ENCODE data around the gene ELMO1. TPM values are rescaled to one million over a fixed set of nuclear protein-coding genes. Genes with fewer than 3 reads are reported as not detected.

Gene ELMO1
- total and polyA plus RNA-seq, 10 donors: 26.0 to 494 (median 201) TPM

GRCh38 chr7:36871355-36871738, 577.3 kb downstream of the ELMO1 start:
- Histone ChIP-seq H3K9me3 (no peaks in the 10 kb centered on the region), H3K36me3 (peaks cover 4 to 100% (median 56%) of the 10 kb centered on the region in 6 donors), H3K27me3 (replicated peaks in 1 of 7) (no peaks in the 10 kb centered on the region), H3K4me1 (peaks cover 0 to 6% (median 0%) of the 10 kb centered on the region in 6 donors), H3K4me3 (no peak overlapping the region), H3K27ac (no peak overlapping the region)
- DNase-seq: no peak
- WGBS, 5 donors: 50 to 100% (median 96%) methylated on average over 1 of the region's 1 CpG
- intact Hi-C loops (cut with DNase I; ENCODE audit: low total_unique reads): no loop called here
- TF ChIP-seq POLR2AphosphoS5 (IDR thresholded peaks at IDR 0.05) (no peak), POLR2A (IDR thresholded peaks at IDR 0.05) (no peak), CTCF (IDR thresholded peaks at IDR 0.05 in 8 of 11, conservative IDR thresholded peaks at IDR 0.05 in 3 of 11) (no peak)

GRCh38 chr7:36870625-36871354, 577.9 kb downstream of the ELMO1 start:
- 95 to 98% (median 96%) methylated on average over 1 of the region's 1 CpG for WGBS, 5 donors
- no peak for DNase-seq
- H3K36me3 ChIP-seq: peaks cover 4 to 100% (median 56%) of the 10 kb centered on the region in 6 donors

GRCh38 chr7:36868727-36869411, 579.8 kb downstream of the ELMO1 start:
- no peak for TF ChIP-seq POLR2A (IDR thresholded peaks at IDR 0.05)
- TF ChIP-seq POLR2AphosphoS5 (IDR thresholded peaks at IDR 0.05): no peak
- TF ChIP-seq CTCF (IDR thresholded peaks at IDR 0.05 in 8 of 11, conservative IDR thresholded peaks at IDR 0.05 in 3 of 11): no peak
- Histone ChIP-seq H3K4me1 (peaks cover 0 to 27% (median 11%) of the 10 kb centered on the region in 6 donors), H3K4me3 (no peak overlapping the region), H3K9me3 (no peaks in the 10 kb centered on the region), H3K36me3 (peaks cover 4 to 100% (median 55%) of the 10 kb centered on the region in 6 donors), H3K27ac (no peak overlapping the region), H3K27me3 (replicated peaks in 1 of 7) (no peaks in the 10 kb centered on the region)
- WGBS, 5 donors: 90 to 98% (median 95%) methylated on average over 7 of the region's 7 CpGs
- intact Hi-C loops (cut with DNase I; ENCODE audit: low total_unique reads): no loop called here
- DNase-seq: no peak

More at GRCh38 chr7:36870625-36871354, 577.9 kb downstream of the ELMO1 start:
- Histone ChIP-seq H3K4me3 (no peak overlapping the region), H3K27me3 (replicated peaks in 1 of 7) (no peaks in the 10 kb centered on the region), H3K4me1 (peaks cover 0 to 8% (median 0%) of the 10 kb centered on the region in 6 donors), H3K9me3 (no peaks in the 10 kb centered on the region), H3K27ac (no peak overlapping the region)
- intact Hi-C loops (cut with DNase I; ENCODE audit: low total_unique reads): no loop called here
- TF ChIP-seq CTCF (IDR thresholded peaks at IDR 0.05 in 8 of 11, conservative IDR thresholded peaks at IDR 0.05 in 3 of 11) (no peak), POLR2AphosphoS5 (IDR thresholded peaks at IDR 0.05) (no peak), POLR2A (IDR thresholded peaks at IDR 0.05) (no peak)

- no peaks in the 10 kb centered on the region for H3K27me3 ChIP-seq (replicated peaks in 1 of 7)
- no peak for TF ChIP-seq POLR2A (IDR thresholded peaks at IDR 0.05)
- no peak for TF ChIP-seq CTCF (IDR thresholded peaks at IDR 0.05 in 8 of 11, conservative IDR thresholded peaks at IDR 0.05 in 3 of 11)
- TF ChIP-seq POLR2AphosphoS5 (IDR thresholded peaks at IDR 0.05): peak in 1 of 3 donors; percentile 6
- H3K27ac ChIP-seq: peak overlapping the region in 6 of 8 donors; percentile 33 to 85 (median 58)
- WGBS, 5 donors: 64 to 75% (median 65%) methylated on average over 3 of the region's 3 CpGs
- intact Hi-C loops (cut with DNase I; ENCODE audit: low total_unique reads): no loop called here
- H3K4me3 ChIP-seq: no peak overlapping the region
- H3K4me1 ChIP-seq: peaks cover 3 to 28% (median 16%) of the 10 kb centered on the region in 6 donors
- DNase-seq: no peak
- H3K9me3 ChIP-seq: no peaks in the 10 kb centered on the region
- peaks cover 0 to 100% (median 50%) of the 10 kb centered on the region in 6 donors for H3K36me3 ChIP-seq
Measured at GRCh38 chr7:36865019-36865418, 583.6 kb downstream of the ELMO1 start.

Data from spleen (tissue), 11 donors.